KMS-11 (cell line): ENCODE results near the gene RHBG.

Source experiments
- H2AFZ ChIP-seq: fragments of 200-600 bp; sonication (generic); 2 replicates; pipeline ENCODE4 v1.6.1; 2016; ENCODE audit warnings: antibody characterized with exemption, mixed run types, low read depth
- H3K27ac ChIP-seq: fragments of 200-600 bp; sonication (generic); 2 replicates; pipeline ENCODE4 v1.6.1; 2016; ENCODE audit warnings: mild to moderate bottlenecking, mixed run types
- H3K27me3 ChIP-seq: fragments of 200-600 bp; sonication (generic); 2 replicates; pipeline ENCODE4 v1.6.1; 2017; ENCODE audit warnings: mild to moderate bottlenecking, low read depth, mixed run types, moderate library complexity; ENCODE audit not compliant: insufficient read depth
- H3K36me3 ChIP-seq: fragments of 200-600 bp; sonication (generic); 2 replicates; pipeline ENCODE4 v1.6.1; 2017; ENCODE audit warnings: mild to moderate bottlenecking, mixed run types; ENCODE audit not compliant: insufficient read depth
- H3K4me1 ChIP-seq: fragments of 200-600 bp; sonication (generic); 2 replicates; pipeline ENCODE4 v1.6.1; 2016; ENCODE audit warnings: mild to moderate bottlenecking, low read depth, mixed run types; ENCODE audit not compliant: poor library complexity, severe bottlenecking
- H3K4me2 ChIP-seq: fragments of 200-600 bp; sonication (generic); 2 replicates; pipeline ENCODE4 v1.7.0; 2016; ENCODE audit warnings: mild to moderate bottlenecking, mixed run types
- H3K4me3 ChIP-seq: fragments of 200-600 bp; sonication (generic); IDR thresholded peaks from 2 replicates; pipeline ENCODE4 v1.6.1; 2017; ENCODE audit warnings: low read depth, low read length, mixed read lengths; ENCODE audit not compliant: insufficient read depth
- H3K79me2 ChIP-seq: fragments of 200-600 bp; sonication (generic); 2 replicates; pipeline ENCODE4 v1.6.1; 2016; ENCODE audit warnings: low read depth, mixed run types; ENCODE audit not compliant: insufficient read depth
- H3K9ac ChIP-seq: fragments of 200-600 bp; sonication (generic); 2 replicates; pipeline ENCODE4 v1.6.1; 2016; ENCODE audit warnings: mild to moderate bottlenecking, mixed run types
- H4K20me1 ChIP-seq: fragments of 200-600 bp; sonication (generic); 2 replicates; pipeline ENCODE4 v1.6.1; 2016; ENCODE audit warnings: mild to moderate bottlenecking, mixed run types; ENCODE audit not compliant: insufficient read depth
- TF ChIP-seq, protein P1 (sequence below): fragments of 200-600 bp; sonication (generic); conservative IDR thresholded peaks from 2 replicates; pipeline ENCODE4 v1.6.1; 2017; ENCODE audit warnings: low read depth, mild to moderate bottlenecking, antibody characterized with exemption, low read length, moderate library complexity, mixed read lengths

Gene RHBG

DNA sequence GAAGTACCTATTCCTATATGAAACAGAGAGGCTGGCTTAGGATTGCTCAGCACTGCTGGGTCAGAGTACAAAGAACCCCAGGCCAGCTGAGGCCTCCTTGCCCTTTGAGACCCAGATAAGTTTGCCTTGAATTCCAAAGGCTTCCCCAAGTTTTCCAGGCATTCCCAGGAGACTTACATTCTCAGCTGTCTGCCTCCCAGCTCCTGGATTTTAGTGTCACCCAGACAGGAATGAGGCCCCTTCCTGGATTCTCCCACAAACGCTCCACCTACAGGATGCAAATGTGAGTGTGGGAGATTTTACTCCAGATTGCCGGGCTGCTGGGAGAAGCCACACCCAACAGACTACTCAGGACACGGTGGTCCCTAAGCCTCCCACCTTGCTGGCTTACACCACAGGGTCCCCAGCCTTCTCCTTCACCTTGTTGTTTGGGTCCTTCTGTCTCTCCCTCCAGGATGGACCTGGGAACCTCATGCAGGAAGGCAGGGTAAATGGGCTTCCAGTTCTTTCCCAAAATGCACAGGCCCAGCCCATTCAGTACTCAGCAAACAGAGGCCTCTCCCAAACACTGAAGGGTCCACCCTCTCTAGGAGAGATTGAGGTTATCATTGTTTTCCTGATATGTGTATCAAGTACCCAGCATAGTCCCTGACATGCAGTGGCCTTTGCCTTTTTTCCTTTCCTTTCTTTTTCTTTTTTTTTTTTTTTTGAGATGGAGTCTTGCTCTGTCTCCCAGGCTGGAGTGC is 10.6 kb downstream of the RHBG start:
- Histone ChIP-seq H3K4me2 (no peak overlapping the region), H2AFZ (no peak overlapping the region)

DNA sequence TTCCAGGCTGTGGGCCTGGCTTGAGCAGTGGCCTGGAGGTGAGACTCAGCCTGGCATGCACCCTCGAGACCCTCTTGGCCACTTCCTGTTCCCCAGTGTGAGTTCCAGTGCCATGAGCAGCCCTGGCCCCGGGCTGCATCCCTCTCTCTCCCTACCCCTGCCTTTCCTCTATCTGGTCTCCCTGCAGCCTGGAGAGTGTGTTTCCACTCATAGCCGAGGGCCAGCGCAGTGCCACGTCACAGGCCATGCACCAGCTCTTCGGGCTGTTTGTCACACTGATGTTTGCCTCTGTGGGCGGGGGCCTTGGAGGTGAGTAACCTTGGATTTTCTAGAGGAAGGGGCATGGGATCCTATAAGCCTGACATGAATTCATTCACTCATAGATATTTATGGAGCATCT is 13.6 kb downstream of the RHBG start:
- H3K9ac ChIP-seq = no peak overlapping the region

More for the DNA sequence above, 10.6 kb downstream of the RHBG start:
- no peaks in the 10 kb centered on the region for H4K20me1 ChIP-seq
- no peaks in the 10 kb centered on the region for H3K79me2 ChIP-seq
- no peak overlapping the region for H3K27ac ChIP-seq
- no peak overlapping the region for H3K9ac ChIP-seq
- no peaks in the 10 kb centered on the region for H3K36me3 ChIP-seq
- no peak overlapping the region for H3K4me3 ChIP-seq
- TF ChIP-seq, protein P1, sequence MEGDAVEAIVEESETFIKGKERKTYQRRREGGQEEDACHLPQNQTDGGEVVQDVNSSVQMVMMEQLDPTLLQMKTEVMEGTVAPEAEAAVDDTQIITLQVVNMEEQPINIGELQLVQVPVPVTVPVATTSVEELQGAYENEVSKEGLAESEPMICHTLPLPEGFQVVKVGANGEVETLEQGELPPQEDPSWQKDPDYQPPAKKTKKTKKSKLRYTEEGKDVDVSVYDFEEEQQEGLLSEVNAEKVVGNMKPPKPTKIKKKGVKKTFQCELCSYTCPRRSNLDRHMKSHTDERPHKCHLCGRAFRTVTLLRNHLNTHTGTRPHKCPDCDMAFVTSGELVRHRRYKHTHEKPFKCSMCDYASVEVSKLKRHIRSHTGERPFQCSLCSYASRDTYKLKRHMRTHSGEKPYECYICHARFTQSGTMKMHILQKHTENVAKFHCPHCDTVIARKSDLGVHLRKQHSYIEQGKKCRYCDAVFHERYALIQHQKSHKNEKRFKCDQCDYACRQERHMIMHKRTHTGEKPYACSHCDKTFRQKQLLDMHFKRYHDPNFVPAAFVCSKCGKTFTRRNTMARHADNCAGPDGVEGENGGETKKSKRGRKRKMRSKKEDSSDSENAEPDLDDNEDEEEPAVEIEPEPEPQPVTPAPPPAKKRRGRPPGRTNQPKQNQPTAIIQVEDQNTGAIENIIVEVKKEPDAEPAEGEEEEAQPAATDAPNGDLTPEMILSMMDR = no peak
- H3K27me3 ChIP-seq = peaks cover 31% of the 10 kb centered on the region
- H3K4me1 ChIP-seq = no peaks in the 10 kb centered on the region

DNA sequence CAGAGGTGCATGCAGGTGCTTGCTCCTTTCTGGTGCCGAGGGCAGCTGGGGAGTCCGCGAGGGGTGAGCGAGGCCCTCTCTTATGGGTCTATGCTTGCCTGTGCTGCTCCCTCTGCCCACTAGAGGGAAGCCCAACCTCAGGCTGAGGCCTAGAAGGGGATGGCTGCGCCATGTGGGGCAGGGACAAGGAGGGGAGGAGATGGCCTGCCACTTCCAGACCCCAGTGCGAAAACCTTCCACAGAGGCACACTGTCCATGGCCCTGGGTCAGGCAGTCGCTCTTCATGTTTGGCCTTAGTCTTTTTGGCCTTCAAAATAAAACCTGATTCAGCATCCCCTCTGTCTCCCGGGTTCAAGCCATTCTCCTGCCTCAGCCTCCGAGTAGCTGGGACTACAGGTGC is 14.0 kb downstream of the RHBG start:
- H2AFZ ChIP-seq = peak overlapping the region; percentile 8
- no peak overlapping the region for H3K4me2 ChIP-seq
- TF ChIP-seq, protein P1 = peak; percentile 100
- H3K27me3 ChIP-seq = peaks cover 26% of the 10 kb centered on the region
- no peaks in the 10 kb centered on the region for H3K4me1 ChIP-seq
- no peaks in the 10 kb centered on the region for H3K79me2 ChIP-seq
- no peaks in the 10 kb centered on the region for H3K36me3 ChIP-seq
- no peaks in the 10 kb centered on the region for H4K20me1 ChIP-seq
- H3K27ac ChIP-seq = no peak overlapping the region
- no peak overlapping the region for H3K9ac ChIP-seq
- no peak overlapping the region for H3K4me3 ChIP-seq

More for the DNA sequence above, 13.6 kb downstream of the RHBG start:
- H3K36me3 ChIP-seq = no peaks in the 10 kb centered on the region
- no peaks in the 10 kb centered on the region for H4K20me1 ChIP-seq
- no peak overlapping the region for H3K27ac ChIP-seq
- H3K4me1 ChIP-seq = no peaks in the 10 kb centered on the region
- TF ChIP-seq, protein P1 = no peak
- no peak overlapping the region for H3K4me3 ChIP-seq
- H3K27me3 ChIP-seq = peaks cover 25% of the 10 kb centered on the region
- H2AFZ ChIP-seq = peak overlapping the region; percentile 8
- H3K79me2 ChIP-seq = no peaks in the 10 kb centered on the region
- no peak overlapping the region for H3K4me2 ChIP-seq

DNA sequence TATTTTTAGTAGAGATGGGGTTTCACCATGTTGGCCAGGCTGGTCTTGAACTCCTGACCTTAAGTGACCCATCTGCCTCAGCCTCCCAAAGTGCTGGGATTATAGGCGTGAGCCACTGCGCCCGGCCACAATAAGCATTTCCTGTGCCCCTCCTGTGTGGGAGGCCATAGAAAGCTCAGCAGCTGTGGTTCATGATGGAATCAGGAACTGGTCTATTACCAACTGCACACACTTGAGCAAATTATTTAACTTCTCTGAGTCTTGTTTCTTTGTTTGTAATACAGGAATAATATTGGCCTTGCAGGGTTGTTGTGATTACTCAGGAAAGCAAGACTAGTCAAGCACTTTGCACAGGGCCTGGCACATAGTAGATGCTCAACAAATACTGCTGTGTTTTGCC is 15.0 kb downstream of the RHBG start:
- Histone ChIP-seq H3K4me3 (no peak overlapping the region), H3K9ac (no peak overlapping the region), H3K4me2 (no peak overlapping the region), H3K27ac (no peak overlapping the region), H3K79me2 (no peaks in the 10 kb centered on the region), H3K4me1 (no peaks in the 10 kb centered on the region), H2AFZ (no peak overlapping the region), H4K20me1 (no peaks in the 10 kb centered on the region), H3K36me3 (no peaks in the 10 kb centered on the region), H3K27me3 (peaks cover 34% of the 10 kb centered on the region)
- TF ChIP-seq, protein P1 = no peak
